ENCODE measurements around the gene LYRM1.

The LYRM1 gene

DNA sequence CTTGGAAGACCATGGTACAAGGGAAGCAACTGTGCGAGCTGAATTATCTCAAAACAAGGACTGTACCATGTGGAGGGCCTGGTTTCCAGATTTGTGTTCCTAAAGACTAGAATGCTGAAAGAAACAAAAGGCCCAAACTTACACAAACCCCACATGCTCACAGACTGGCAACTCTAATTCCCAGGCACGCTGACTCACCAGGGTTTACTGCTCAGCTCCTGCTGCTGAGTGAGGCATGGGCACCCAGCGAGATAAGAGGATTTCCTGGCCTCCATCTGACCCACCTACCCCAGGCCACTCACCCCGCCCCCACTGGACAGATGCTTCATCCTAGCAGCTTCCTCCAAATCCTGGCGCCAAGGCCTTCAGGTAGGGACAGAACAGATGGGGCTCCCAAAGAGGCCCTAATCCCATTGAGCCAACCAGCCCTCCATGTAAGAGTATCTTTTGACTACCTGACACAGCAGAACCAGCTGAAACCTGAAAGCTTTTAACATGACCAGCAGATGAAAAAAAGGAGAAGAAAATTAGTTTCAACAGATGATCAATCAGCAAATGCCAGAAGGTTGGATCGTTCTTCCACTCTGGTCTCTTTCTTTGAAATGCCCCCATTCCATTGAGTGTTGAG is 34.3 kb upstream of the LYRM1 start:
- TF ChIP-seq, protein P1, sequence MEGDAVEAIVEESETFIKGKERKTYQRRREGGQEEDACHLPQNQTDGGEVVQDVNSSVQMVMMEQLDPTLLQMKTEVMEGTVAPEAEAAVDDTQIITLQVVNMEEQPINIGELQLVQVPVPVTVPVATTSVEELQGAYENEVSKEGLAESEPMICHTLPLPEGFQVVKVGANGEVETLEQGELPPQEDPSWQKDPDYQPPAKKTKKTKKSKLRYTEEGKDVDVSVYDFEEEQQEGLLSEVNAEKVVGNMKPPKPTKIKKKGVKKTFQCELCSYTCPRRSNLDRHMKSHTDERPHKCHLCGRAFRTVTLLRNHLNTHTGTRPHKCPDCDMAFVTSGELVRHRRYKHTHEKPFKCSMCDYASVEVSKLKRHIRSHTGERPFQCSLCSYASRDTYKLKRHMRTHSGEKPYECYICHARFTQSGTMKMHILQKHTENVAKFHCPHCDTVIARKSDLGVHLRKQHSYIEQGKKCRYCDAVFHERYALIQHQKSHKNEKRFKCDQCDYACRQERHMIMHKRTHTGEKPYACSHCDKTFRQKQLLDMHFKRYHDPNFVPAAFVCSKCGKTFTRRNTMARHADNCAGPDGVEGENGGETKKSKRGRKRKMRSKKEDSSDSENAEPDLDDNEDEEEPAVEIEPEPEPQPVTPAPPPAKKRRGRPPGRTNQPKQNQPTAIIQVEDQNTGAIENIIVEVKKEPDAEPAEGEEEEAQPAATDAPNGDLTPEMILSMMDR (IDR thresholded peaks at IDR 0.05), result no peak
- Histone ChIP-seq H3K4me3 (no peak overlapping the region), H3K27ac (peak overlapping the region; percentile 71 to 81)
- peak; percentile 82 for DNase-seq (ENCODE audit: low spot score)

DNA sequence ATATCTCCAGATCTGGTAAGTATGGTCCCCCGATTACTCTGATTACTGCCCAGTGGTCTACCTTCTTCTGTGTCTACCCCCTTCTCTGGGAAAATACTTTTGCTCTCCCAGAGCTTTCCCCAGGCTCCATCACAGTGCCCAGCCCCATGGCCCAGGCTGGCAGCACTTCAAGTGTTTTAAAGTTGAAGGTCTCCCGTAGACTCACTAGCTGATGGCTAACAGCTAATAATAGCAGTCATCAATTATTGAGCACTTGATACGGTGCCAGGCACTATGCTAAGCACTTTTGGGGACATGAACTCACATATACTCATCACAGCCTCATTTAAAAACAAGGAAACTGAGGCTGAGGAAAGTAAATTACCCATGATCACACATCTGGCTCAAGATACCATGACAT is 33.8 kb upstream of the LYRM1 start:
- H3K4me3 ChIP-seq, result no peak overlapping the region
- TF ChIP-seq, protein P1 (IDR thresholded peaks at IDR 0.05), result no peak
- H3K27ac ChIP-seq, result peak overlapping the region; percentile 71 to 81
- no peak for DNase-seq (ENCODE audit: low spot score)

DNA sequence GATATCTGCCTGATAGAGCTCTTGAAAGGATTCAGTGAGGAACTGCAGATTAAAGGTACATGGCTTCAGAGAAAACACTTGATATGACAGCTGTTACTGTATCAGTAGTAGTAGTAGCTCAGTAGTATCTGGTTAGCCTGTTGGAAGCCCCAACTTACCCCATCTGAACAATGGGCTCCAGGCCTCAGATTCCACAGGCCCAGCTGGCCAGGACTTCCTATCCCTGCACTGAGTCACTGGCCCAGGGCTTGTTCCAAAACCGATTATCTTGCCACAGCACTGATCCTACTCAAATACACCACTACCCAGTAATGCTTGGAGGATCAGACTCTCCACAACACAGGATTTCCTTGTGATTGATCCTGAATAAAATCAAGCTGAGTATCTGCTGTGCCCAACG is 33.0 kb upstream of the LYRM1 start:
- Histone ChIP-seq H3K27ac (peak overlapping the region; percentile 71 to 81), H3K4me3 (peak overlapping the region; percentile 12)
- TF ChIP-seq, protein P1 (IDR thresholded peaks at IDR 0.05), result no peak
- DNase-seq (ENCODE audit: low spot score), result no peak

DNA sequence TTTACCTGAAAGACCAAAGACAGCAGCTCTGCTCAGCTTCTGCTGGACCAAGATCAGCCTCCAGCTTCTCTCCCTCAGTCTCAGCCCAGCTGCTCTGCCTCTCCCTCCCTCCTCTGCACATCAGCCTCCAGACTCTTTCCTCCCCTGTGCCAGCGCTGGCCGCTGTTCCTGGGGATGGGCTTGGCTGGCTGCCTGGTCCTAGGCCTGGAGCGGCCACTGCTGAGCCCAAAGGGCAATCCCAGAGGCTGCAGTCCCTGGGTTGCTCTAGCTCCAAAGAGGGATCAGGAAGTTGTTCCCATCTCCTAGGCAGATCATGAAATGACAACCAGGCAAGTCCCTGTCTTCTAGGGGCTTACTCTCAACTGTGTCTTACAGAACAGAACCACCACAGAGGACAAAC is 31.7 kb upstream of the LYRM1 start:
- TF ChIP-seq, protein P1 (IDR thresholded peaks at IDR 0.05), result no peak
- DNase-seq (ENCODE audit: low spot score), result peak; percentile 91
- peak overlapping the region; percentile 12 for H3K4me3 ChIP-seq
- H3K27ac ChIP-seq, result peak overlapping the region; percentile 71 to 81

DNA sequence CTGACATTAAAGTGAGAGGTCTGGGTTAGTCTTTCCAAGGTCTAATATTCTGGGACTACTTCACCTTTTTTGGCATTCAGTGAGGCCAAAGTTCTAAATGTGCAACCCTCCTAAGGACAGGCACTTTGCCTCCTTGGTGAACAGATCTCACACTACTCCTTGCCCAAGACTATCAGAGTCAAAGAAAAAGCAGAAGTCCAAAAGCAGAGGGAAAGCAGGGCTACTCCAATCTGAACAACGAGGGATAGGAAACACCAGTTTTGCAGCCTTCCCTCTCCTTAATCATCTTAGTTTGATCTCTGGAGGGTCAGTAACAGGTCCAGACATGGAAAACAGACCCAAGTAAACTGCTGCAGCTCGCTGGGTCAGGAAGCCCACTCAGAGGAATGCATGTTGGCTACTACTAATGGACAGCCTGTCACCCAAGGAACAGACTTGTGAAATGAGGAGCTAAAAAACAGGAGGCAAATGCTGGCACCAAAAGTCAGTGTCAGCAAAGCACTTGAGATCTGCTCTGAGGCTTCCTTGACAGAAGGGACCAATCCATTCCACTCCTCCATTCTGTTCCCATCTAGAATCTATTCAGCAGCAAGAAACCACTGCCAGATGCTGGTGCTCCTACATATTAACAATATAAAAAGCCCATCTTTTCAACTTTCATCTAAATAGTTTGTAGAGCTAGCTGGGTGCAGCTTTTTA is 30.3 kb upstream of the LYRM1 start:
- no peak for DNase-seq (ENCODE audit: low spot score)
- H3K4me3 ChIP-seq, result no peak overlapping the region
- TF ChIP-seq, protein P1 (IDR thresholded peaks at IDR 0.05), result no peak
- peak overlapping the region; percentile 71 to 81 for H3K27ac ChIP-seq

DNA sequence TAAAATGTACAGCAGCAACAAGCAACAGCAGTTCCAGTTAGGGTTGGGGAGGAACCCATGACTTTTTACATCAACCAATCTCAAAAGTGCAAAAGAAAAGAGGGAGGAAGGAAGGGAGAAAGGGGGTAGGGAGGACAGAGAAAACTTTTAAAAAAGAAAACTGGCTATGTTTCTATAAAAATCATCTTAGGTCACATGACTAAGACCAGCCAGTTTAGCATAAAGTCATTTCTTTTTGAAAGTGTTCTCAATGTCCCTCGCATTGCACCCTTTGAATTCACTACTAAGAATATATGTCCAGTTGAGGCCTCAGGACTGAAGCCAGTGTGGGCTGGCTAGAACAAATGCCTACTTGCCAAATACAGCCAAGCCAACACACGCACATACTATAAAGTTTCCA is 29.3 kb upstream of the LYRM1 start:
- peak overlapping the region; percentile 71 to 81 for H3K27ac ChIP-seq
- TF ChIP-seq, protein P1 (IDR thresholded peaks at IDR 0.05), result no peak

More for the DNA sequence above, 29.3 kb upstream of the LYRM1 start:
- no peak for DNase-seq (ENCODE audit: low spot score)
- H3K4me3 ChIP-seq, result no peak overlapping the region

All from coronary artery (tissue), 2 donors.